ENCODE data around the gene ZNF599. TPM values are rescaled to one million over a fixed set of nuclear protein-coding genes. Genes with fewer than 3 reads are reported as not detected.

Gene ZNF599
- total and polyA plus RNA-seq, 10 donors, result 3.3 to 10.5 (median 6.0) TPM

GRCh38 chr19:34733266-34733745 is 39.7 kb downstream of the ZNF599 start:
- WGBS, 5 donors, result 0 to 3% (median 1%) methylated on average over 13 of the region's 13 CpGs
- no peak for TF ChIP-seq POLR2A (IDR thresholded peaks at IDR 0.05)
- TF ChIP-seq CTCF (IDR thresholded peaks at IDR 0.05 in 8 of 11, conservative IDR thresholded peaks at IDR 0.05 in 3 of 11), result no peak
- TF ChIP-seq POLR2AphosphoS5 (IDR thresholded peaks at IDR 0.05), result no peak
- Histone ChIP-seq H3K27me3 (replicated peaks in 1 of 7) (no peaks in the 10 kb centered on the region), H3K27ac (peak overlapping the region; percentile 91 to 97 (median 94)), H3K36me3 (peaks cover 0 to 32% (median 23%) of the 10 kb centered on the region in 6 donors), H3K9me3 (peaks cover 3 to 35% (median 19%) of the 10 kb centered on the region in 8 donors), H3K4me1 (peaks cover 13 to 38% (median 27%) of the 10 kb centered on the region in 6 donors), H3K4me3 (peak overlapping the region; percentile 65 to 95 (median 70))
- DNase-seq, result peak; percentile 83
- intact Hi-C loops (cut with DNase I; ENCODE audit: low total_unique reads), result loop anchor here (10.0 kb wide), 1 partner anchor 59 kb away; the partner anchor contains the start of genes SCGB2B2 and ZNF302

DNA sequence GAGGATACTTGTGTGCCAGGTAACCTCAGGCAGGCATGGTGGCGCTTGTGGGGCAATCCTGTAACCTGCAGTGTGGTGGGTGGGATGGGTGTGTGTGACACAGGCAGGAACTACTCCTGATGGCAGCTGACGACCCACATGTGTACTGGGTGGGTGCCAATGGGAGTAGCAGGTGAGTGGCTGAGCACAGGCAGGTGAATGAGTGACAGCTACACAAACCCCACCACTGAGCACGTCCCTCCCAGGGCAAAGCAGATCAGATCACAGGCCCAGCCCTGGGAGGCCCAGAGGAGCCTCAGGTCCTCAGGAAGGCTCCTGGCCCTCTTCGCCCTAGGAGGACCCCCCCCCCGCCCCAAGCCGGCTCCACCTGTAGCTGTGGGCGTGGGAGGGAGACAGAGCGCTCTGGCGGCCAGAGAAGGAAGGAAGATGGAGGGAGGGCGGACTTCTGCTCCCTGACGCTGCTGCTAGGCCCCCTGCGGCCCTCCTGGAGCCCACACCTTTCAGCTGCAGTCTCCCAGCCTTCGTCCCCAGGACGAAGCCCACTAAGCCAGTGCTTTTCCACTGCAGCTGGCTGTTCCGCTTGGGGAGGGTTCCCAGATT is 40.3 kb downstream of the ZNF599 start:
- intact Hi-C loops (cut with DNase I; ENCODE audit: low total_unique reads), result loop anchor here (10.0 kb wide), 1 partner anchor 58 kb away; the partner anchor contains the start of genes SCGB2B2 and ZNF302
- no peak for DNase-seq
- TF ChIP-seq POLR2AphosphoS5 (IDR thresholded peaks at IDR 0.05) (no peak), CTCF (IDR thresholded peaks at IDR 0.05 in 8 of 11, conservative IDR thresholded peaks at IDR 0.05 in 3 of 11) (no peak), POLR2A (IDR thresholded peaks at IDR 0.05) (no peak)
- H3K4me3 ChIP-seq, result peak overlapping the region; percentile 65 to 95 (median 70)
- peaks cover 3 to 29% (median 13%) of the 10 kb centered on the region in 8 donors for H3K9me3 ChIP-seq
- H3K27ac ChIP-seq, result peak overlapping the region; percentile 91 to 97 (median 94)
- H3K27me3 ChIP-seq (replicated peaks in 1 of 7), result no peaks in the 10 kb centered on the region
- peaks cover 0 to 26% (median 18%) of the 10 kb centered on the region in 6 donors for H3K36me3 ChIP-seq
- peaks cover 13 to 38% (median 27%) of the 10 kb centered on the region in 6 donors for H3K4me1 ChIP-seq
- 48 to 52% (median 49%) methylated on average over 13 to 15 of the region's 15 CpGs for WGBS, 5 donors

DNA sequence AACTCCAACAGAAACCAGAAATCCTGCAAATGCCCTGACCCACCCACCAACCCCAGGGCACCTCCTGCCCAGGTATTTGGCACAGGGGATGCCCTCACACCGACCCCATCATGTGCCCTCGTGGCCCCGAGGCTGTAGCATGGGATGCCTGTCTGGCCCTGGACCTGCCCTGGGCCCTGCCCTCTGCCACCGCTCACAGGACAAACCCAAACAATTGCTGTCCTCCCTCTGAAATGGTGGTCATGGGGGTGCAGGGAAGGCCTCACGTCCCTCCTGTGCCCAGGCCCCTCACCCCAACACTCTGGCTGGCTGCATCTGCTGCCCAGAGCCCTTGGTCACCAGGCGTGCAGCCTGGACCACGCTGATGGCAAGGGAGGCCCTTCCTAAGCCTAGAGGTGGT is 41.1 kb downstream of the ZNF599 start:
- peaks cover 0 to 21% (median 6%) of the 10 kb centered on the region in 8 donors for H3K9me3 ChIP-seq
- 78 to 91% (median 81%) methylated on average over 3 to 7 of the region's 7 CpGs for WGBS, 5 donors
- peaks cover 13 to 38% (median 27%) of the 10 kb centered on the region in 6 donors for H3K4me1 ChIP-seq
- peaks cover 0 to 1% (median 0%) of the 10 kb centered on the region in 7 donors for H3K27me3 ChIP-seq (replicated peaks in 1 of 7)
- peaks cover 0 to 18% (median 10%) of the 10 kb centered on the region in 6 donors for H3K36me3 ChIP-seq
- TF ChIP-seq CTCF (IDR thresholded peaks at IDR 0.05 in 8 of 11, conservative IDR thresholded peaks at IDR 0.05 in 3 of 11), result no peak
- DNase-seq, result no peak
- no peak overlapping the region for H3K4me3 ChIP-seq
- intact Hi-C loops (cut with DNase I; ENCODE audit: low total_unique reads), result loop anchor here (10.0 kb wide), 1 partner anchor 57 kb away; the partner anchor contains the start of genes SCGB2B2 and ZNF302
- H3K27ac ChIP-seq, result no peak overlapping the region
